Pancreas (tissue), 10 donors: Measurements from ENCODE around the gene PITPNB. TPM values are rescaled to one million over a fixed set of nuclear protein-coding genes. Genes with fewer than 3 reads are reported as not detected.

Source experiments
- ATAC-seq, 4 donors: fragments of 200-7000 bp; cut with Tn5 transposase; one replicate each; pipeline versions ENCODE4 v1.8.0 to v1.9.1; 2020; ENCODE audit warnings: mild to moderate bottlenecking in 4 of 4, moderate library complexity in 4 of 4
- DNase-seq, 6 donors: peaks; one replicate each; pipeline ENCODE4 v3.0.0-alpha.2; 2020
- FAIRE-seq: peaks from 2 replicates; lab custom pipeline; 2012; peaks lifted over from hg19 to GRCh38; lab: Jason Lieb, UNC
- H3K27ac ChIP-seq, 4 donors: fragments of 200-600 bp; sonication (generic); 1 replicate in 3 of 4; 2 replicates in 1 of 4; pipeline versions ENCODE4 v1.5.0 to v1.8.0; 2020
- H3K27me3 ChIP-seq, 4 donors: fragments of 200-600 bp; one replicate each; pipeline ENCODE4 v1.8.0; 2021
- H3K36me3 ChIP-seq, 3 donors: fragments of 200-600 bp; sonication (generic) in 1 of 3; one replicate each; pipeline versions ENCODE4 v1.5.0 to v1.8.0; 2020 to 2021
- H3K4me1 ChIP-seq, 3 donors: fragments of 200-600 bp; one replicate each; pipeline ENCODE4 v1.8.0; 2021
- H3K4me3 ChIP-seq, 4 donors: fragments of 200-600 bp; sonication (generic) in 2 of 4; one replicate each; pipeline versions ENCODE4 v1.5.0 to v1.8.0; 2020 to 2021
- H3K9me3 ChIP-seq, 4 donors: fragments of 200-600 bp; one replicate each; pipeline ENCODE4 v1.8.0; 2021
- CTCF ChIP-seq, 4 donors: fragments of 200-600 bp; sonication (generic) in 3 of 4; IDR thresholded peaks; one replicate each; pipeline versions ENCODE4 v1.5.0 to v1.8.0; 2021; ENCODE audit warnings: antibody characterized with exemption in 4 of 4
- WGBS, 2 donors: extraction: QIAGEN DNeasy Blood & Tissue Kit; methylation state at CpG; one replicate each; pipeline ENCODE4 v1.1.7; 2013; 5-methylcytosine and 5-hydroxymethylcytosine counted together
- intact Hi-C, 3 donors: fragments of 100-400 bp; cut with DNase I; formaldehyde crosslinking; loops; one replicate each; pipeline versions ENCODE4 v1.11.1 to v1.14.2; 2022
- polyA plus RNA-seq, 2 donors: library from polyadenylated mRNA; stranded (reverse); fragments of 200-250 nt; gene quantifications; one replicate each; pipeline ENCODE4 v1.2.3, GENCODE V29; 2013
- total RNA-seq, 6 donors: library from RNA; stranded (reverse); fragmentation: NEBNext Ultra II Directional in 4 of 6; extraction: Animal tissue kit (Norgen Biotek cat#: 25700) in 4 of 6; gene quantifications; one replicate each; pipeline versions ENCODE4 v1.2.1 to v1.2.4, GENCODE V29; 2021 to 2023
- donor health status: healthy with polysubstance abuse.
- donor health status: DM: no; HTN: no; CAD: no; lungs with moderate emphysema.
- donor health status: DM: no; HTN: no; CAD: no.
- donor health status: control.
- donor health status: control.
- donor health status: Bipolar disorder and iron deficiency.
- donor health status: DM: yes; HTN: yes; CAD: no.
- donor health status: DM: no; HTN: no; CAD: no.
- donor health status: DM: no; HTN: no; CAD: no.
- donor health status: DM: yes; HTN: yes; CAD: no.

PITPNB gene
- total and polyA plus RNA-seq, 8 donors: 14.3 to 38.0 (median 26.2) TPM

DNA sequence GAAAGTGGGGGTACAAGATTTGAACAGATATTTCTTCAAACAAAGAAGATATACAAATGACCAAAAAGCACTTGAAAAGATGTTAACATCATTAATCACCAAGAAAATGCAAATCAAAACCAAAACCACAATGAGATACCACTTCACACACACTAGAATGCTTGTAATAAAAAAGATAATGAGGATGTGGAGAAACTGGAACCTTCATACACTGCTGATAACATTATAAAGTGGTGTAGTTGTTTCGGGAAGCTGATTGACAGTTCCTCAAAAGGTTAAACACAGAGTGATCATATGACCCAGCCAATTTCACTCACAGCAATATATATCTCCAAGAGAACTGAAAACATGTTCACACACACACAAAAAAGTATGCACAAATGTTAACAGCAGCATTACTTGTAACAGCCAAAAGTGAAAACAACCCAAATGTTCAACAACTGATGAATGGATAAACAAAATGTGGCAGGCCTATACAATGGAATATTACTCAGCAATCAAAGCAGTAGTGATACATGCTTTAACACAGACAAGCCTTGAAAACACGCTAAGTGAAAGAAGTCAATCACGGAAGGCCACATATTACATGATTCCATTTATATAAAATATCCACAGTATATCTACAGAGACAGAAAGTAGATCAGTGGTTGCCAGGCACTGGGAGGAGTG, 15.1 kb downstream of the PITPNB start:
- Histone ChIP-seq H3K9me3 (no peaks in the 10 kb centered on the region), H3K4me1 (no peaks in the 10 kb centered on the region), H3K4me3 (no peak overlapping the region), H3K27me3 (no peaks in the 10 kb centered on the region), H3K27ac (no peak overlapping the region), H3K36me3 (peaks cover 0 to 11% (median 3%) of the 10 kb centered on the region in 3 donors)
- WGBS, 2 donors: 77 to 79% methylated on average over 3 of the region's 3 CpGs
- no peak for DNase-seq
- intact Hi-C loops: no loop called here
- no peak for FAIRE-seq
- no peak for TF ChIP-seq CTCF (IDR thresholded peaks at IDR 0.05)
- ATAC-seq: no peak

GRCh38 chr22:27900153-27900552, 18.9 kb downstream of the PITPNB start:
- H3K4me1 ChIP-seq: peaks cover 0 to 7% (median 5%) of the 10 kb centered on the region in 3 donors
- no peak for TF ChIP-seq CTCF (IDR thresholded peaks at IDR 0.05)
- no peaks in the 10 kb centered on the region for H3K9me3 ChIP-seq
- no peak overlapping the region for H3K27ac ChIP-seq
- FAIRE-seq: peak; percentile 5
- ATAC-seq: no peak
- H3K27me3 ChIP-seq: no peaks in the 10 kb centered on the region
- no peak for DNase-seq
- intact Hi-C loops: no loop called here
- H3K36me3 ChIP-seq: peaks cover 0 to 26% (median 6%) of the 10 kb centered on the region in 3 donors
- 96 to 97% methylated on average over 1 of the region's 1 CpG for WGBS, 2 donors
- no peak overlapping the region for H3K4me3 ChIP-seq

DNA sequence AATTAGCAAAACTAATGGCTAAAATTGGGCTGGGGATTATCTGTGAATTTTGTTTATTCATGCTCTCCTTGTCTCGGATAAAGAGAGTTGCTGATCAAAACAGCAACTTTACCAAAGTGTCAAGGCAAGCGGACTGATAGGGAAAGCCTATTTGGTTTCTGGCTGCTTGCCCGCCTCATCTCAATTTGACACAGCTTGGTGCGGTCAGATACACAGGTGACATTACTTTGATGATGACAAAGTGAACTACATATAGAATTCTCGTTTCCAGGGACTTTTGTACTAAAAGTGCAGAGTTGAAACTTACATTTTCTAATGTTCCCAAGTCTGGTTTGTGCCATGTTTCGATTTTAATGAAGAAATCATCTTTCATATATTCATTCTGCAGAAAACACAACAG, 22.8 kb downstream of the PITPNB start:
- FAIRE-seq (no peak), DNase-seq (no peak), ATAC-seq (no peak)
- H3K36me3 ChIP-seq: peaks cover 0 to 37% (median 8%) of the 10 kb centered on the region in 3 donors
- no peaks in the 10 kb centered on the region for H3K27me3 ChIP-seq
- TF ChIP-seq CTCF (IDR thresholded peaks at IDR 0.05): no peak
- WGBS, 2 donors: 47 to 58% methylated on average over 6 of the region's 6 CpGs
- H3K9me3 ChIP-seq: no peaks in the 10 kb centered on the region
- peaks cover 0 to 7% (median 5%) of the 10 kb centered on the region in 3 donors for H3K4me1 ChIP-seq
- no peak overlapping the region for H3K27ac ChIP-seq
- H3K4me3 ChIP-seq: no peak overlapping the region
- intact Hi-C loops: loop anchor here in 1 of 3 donors (10.0 kb wide), 1 partner anchor 109 kb away; no protein-coding TSS in a partner anchor

- ATAC-seq (peak in 3 of 4 donors; percentile 31 to 47 (median 42)), DNase-seq (no peak), FAIRE-seq (no peak)
- 44 to 45% methylated on average over 4 of the region's 4 CpGs for WGBS, 2 donors
- intact Hi-C loops: loop anchor here in 1 of 3 donors (10.0 kb wide), 1 partner anchor 109 kb away; no protein-coding TSS in a partner anchor
- no peak for TF ChIP-seq CTCF (IDR thresholded peaks at IDR 0.05)
- Histone ChIP-seq H3K9me3 (no peaks in the 10 kb centered on the region), H3K4me1 (peaks cover 0 to 7% (median 5%) of the 10 kb centered on the region in 3 donors), H3K27ac (no peak overlapping the region), H3K36me3 (peaks cover 0 to 37% (median 9%) of the 10 kb centered on the region in 3 donors), H3K4me3 (no peak overlapping the region), H3K27me3 (no peaks in the 10 kb centered on the region)
Observed at GRCh38 chr22:27895600-27895999, 23.5 kb downstream of the PITPNB start.

- FAIRE-seq (no peak), ATAC-seq (no peak), DNase-seq (no peak)
- intact Hi-C loops: loop anchor here in 2 of 3 donors (5.0 to 10.0 kb wide), 2 partner anchors 109 to 112 kb away; no protein-coding TSS in a partner anchor
- no peaks in the 10 kb centered on the region for H3K27me3 ChIP-seq
- no peak for TF ChIP-seq CTCF (IDR thresholded peaks at IDR 0.05)
- peaks cover 0 to 36% (median 3%) of the 10 kb centered on the region in 3 donors for H3K36me3 ChIP-seq
- no peak overlapping the region for H3K4me3 ChIP-seq
- WGBS, 2 donors: 78 to 80% methylated on average over 5 of the region's 5 CpGs
- peaks cover 0 to 7% (median 5%) of the 10 kb centered on the region in 3 donors for H3K4me1 ChIP-seq
- H3K9me3 ChIP-seq: no peaks in the 10 kb centered on the region
- no peak overlapping the region for H3K27ac ChIP-seq
Observed at GRCh38 chr22:27892811-27893210, 26.2 kb downstream of the PITPNB start.
